ENCODE results near the gene CXCL8.

The CXCL8 gene

DNA sequence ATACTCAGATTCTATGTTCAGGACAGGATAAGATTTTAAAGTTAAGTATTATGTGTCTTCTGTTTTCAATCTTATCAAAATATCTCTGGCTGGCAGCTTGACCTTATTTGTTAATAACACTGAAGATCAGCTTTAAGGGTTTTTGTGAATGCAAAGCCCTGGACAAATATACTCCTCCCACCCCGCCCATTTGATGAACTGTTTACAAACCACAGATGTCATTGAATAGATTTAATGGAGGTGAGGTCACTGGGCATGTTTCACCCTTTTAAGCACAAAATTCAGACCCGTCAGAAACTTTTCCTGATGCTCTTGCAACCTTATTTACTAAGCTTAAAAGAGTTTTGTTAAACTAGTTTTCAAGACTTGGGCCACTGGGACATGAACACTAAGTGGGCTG lies 10.1 kb upstream of the CXCL8 start:
- H3K4me1 ChIP-seq (ENCODE audit: control insufficient read depth, insufficient read depth, low read length, poor library complexity, severe bottlenecking), result peaks cover 20% of the 10 kb centered on the region
- H3K36me3 ChIP-seq (ENCODE audit: control insufficient read depth, insufficient read depth, low read length), result no peaks in the 10 kb centered on the region
- H3K27ac ChIP-seq (ENCODE audit: low read depth, low read length, severe bottlenecking), result no peak overlapping the region
- H3K4me3 ChIP-seq (ENCODE audit: extremely low read depth, insufficient read depth, low read length, poor library complexity, severe bottlenecking), result no peak overlapping the region
- no peaks in the 10 kb centered on the region for H3K9me3 ChIP-seq (ENCODE audit: control insufficient read depth, low read length)
- WGBS, 2 experiments (ENCODE audit: insufficient coverage in 2 of 2), result no CpG with 5 or more reads among the region's 2 CpGs

DNA sequence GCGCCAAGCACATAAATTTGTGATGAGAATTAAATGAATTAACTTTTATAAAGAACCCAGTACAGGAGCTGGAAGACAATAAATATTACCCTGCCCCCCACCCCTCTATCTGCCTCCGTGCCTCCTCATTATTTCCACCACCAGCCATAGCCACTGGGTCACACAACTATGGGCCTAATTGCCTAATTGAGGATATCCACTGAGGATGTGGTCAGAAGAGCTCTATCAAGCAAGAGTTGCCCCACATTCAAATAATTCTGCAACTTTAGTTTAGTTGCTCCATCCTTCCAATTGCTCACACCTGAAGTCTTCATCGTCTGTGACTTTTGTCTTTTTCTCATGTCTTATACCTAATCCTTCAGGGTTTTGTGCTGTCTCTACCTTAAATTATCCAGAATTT lies 9.5 kb upstream of the CXCL8 start:
- peaks cover 15% of the 10 kb centered on the region for H3K4me1 ChIP-seq (ENCODE audit: control insufficient read depth, insufficient read depth, low read length, poor library complexity, severe bottlenecking)
- no peaks in the 10 kb centered on the region for H3K36me3 ChIP-seq (ENCODE audit: control insufficient read depth, insufficient read depth, low read length)
- H3K4me3 ChIP-seq (ENCODE audit: extremely low read depth, insufficient read depth, low read length, poor library complexity, severe bottlenecking), result no peak overlapping the region
- no peak overlapping the region for H3K27ac ChIP-seq (ENCODE audit: low read depth, low read length, severe bottlenecking)
- H3K9me3 ChIP-seq (ENCODE audit: control insufficient read depth, low read length), result no peaks in the 10 kb centered on the region
- 75 to 90% methylated on average over 1 of the region's 3 CpGs for WGBS, 2 experiments (ENCODE audit: insufficient coverage in 2 of 2)

DNA sequence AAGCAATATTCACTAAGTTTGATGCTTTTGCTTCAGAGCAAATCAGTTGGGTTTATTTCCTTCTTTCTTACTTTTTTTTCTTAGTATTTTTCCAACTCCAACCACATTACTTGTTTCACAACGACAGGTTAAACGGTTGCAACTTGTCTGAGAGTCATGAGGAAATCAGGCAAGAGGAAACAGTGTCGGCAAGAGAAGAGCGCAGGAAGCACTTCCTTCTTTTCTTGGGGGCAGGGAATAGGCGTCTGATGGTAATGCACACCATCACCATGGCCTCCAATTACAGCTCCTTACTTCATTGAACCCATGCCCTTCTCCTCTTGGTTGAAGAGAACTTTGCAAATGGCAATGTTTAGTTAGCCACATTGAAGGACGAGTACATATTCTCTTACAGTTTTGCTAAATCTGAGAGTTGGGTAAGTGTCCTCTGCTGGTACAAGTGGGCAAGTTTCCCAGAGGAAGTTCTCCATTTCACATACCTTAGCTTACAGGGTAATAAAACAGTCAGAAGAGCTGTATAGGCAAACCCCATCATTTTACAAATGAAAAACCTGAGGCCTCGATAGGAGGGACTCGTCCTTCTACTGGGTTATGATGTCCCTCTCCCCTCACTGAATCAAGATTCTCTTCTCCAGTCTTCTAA lies 8.3 kb upstream of the CXCL8 start:
- Histone ChIP-seq H3K27ac (ENCODE audit: low read depth, low read length, severe bottlenecking) (no peak overlapping the region), H3K36me3 (ENCODE audit: control insufficient read depth, insufficient read depth, low read length) (no peaks in the 10 kb centered on the region), H3K4me3 (ENCODE audit: extremely low read depth, insufficient read depth, low read length, poor library complexity, severe bottlenecking) (no peak overlapping the region), H3K9me3 (ENCODE audit: control insufficient read depth, low read length) (no peaks in the 10 kb centered on the region), H3K4me1 (ENCODE audit: control insufficient read depth, insufficient read depth, low read length, poor library complexity, severe bottlenecking) (peaks cover 4% of the 10 kb centered on the region)
- WGBS, 2 experiments (ENCODE audit: insufficient coverage in 2 of 2), result 92% methylated on average over 5 of the region's 8 CpGs; no CpG with 5 or more reads in 1 of the 2 experiments

- no peaks in the 10 kb centered on the region for H3K36me3 ChIP-seq (ENCODE audit: control insufficient read depth, insufficient read depth, low read length)
- H3K9me3 ChIP-seq (ENCODE audit: control insufficient read depth, low read length), result no peaks in the 10 kb centered on the region
- H3K4me3 ChIP-seq (ENCODE audit: extremely low read depth, insufficient read depth, low read length, poor library complexity, severe bottlenecking), result no peak overlapping the region
- WGBS, 2 experiments (ENCODE audit: insufficient coverage in 2 of 2), result no CpG with 5 or more reads among the region's 1 CpG
- no peak overlapping the region for H3K27ac ChIP-seq (ENCODE audit: low read depth, low read length, severe bottlenecking)
- H3K4me1 ChIP-seq (ENCODE audit: control insufficient read depth, insufficient read depth, low read length, poor library complexity, severe bottlenecking), result peaks cover 4% of the 10 kb centered on the region
Measured at GRCh38 chr4:73732759-73733431, 7.5 kb upstream of the CXCL8 start.

GRCh38 chr4:73734530-73735001 lies 5.8 kb upstream of the CXCL8 start:
- Histone ChIP-seq H3K9me3 (ENCODE audit: control insufficient read depth, low read length) (no peaks in the 10 kb centered on the region), H3K4me1 (ENCODE audit: control insufficient read depth, insufficient read depth, low read length, poor library complexity, severe bottlenecking) (peaks cover 4% of the 10 kb centered on the region), H3K36me3 (ENCODE audit: control insufficient read depth, insufficient read depth, low read length) (no peaks in the 10 kb centered on the region), H3K4me3 (ENCODE audit: extremely low read depth, insufficient read depth, low read length, poor library complexity, severe bottlenecking) (no peak overlapping the region), H3K27ac (ENCODE audit: low read depth, low read length, severe bottlenecking) (no peak overlapping the region)
- WGBS, 2 experiments (ENCODE audit: insufficient coverage in 2 of 2), result 83 to 94% methylated on average over 2 of the region's 2 CpGs

DNA sequence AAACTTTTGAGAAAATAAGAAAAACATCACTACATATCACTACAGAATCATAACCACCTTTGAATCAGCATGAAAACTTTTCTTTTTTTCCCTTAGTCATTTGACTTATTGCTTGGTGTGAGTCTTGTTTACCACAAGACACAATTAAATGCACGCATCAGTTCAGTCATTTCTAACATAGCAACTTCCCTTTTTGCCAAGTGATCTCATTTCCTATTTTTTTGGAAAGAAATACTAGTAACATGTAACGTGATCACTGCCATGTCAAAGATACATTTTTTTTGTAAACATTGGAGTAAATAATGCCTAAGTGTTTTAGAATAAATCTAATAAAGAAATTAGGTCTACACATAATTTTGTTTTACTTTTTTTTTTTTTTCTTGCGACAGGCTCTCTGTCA lies 5.1 kb upstream of the CXCL8 start:
- Histone ChIP-seq H3K4me3 (ENCODE audit: extremely low read depth, insufficient read depth, low read length, poor library complexity, severe bottlenecking) (no peak overlapping the region), H3K27ac (ENCODE audit: low read depth, low read length, severe bottlenecking) (no peak overlapping the region), H3K4me1 (ENCODE audit: control insufficient read depth, insufficient read depth, low read length, poor library complexity, severe bottlenecking) (peaks cover 3% of the 10 kb centered on the region), H3K9me3 (ENCODE audit: control insufficient read depth, low read length) (no peaks in the 10 kb centered on the region), H3K36me3 (ENCODE audit: control insufficient read depth, insufficient read depth, low read length) (no peaks in the 10 kb centered on the region)
- WGBS, 2 experiments (ENCODE audit: insufficient coverage in 2 of 2), result 100% methylated on average over 1 of the region's 3 CpGs; no CpG with 5 or more reads in 1 of the 2 experiments

DNA sequence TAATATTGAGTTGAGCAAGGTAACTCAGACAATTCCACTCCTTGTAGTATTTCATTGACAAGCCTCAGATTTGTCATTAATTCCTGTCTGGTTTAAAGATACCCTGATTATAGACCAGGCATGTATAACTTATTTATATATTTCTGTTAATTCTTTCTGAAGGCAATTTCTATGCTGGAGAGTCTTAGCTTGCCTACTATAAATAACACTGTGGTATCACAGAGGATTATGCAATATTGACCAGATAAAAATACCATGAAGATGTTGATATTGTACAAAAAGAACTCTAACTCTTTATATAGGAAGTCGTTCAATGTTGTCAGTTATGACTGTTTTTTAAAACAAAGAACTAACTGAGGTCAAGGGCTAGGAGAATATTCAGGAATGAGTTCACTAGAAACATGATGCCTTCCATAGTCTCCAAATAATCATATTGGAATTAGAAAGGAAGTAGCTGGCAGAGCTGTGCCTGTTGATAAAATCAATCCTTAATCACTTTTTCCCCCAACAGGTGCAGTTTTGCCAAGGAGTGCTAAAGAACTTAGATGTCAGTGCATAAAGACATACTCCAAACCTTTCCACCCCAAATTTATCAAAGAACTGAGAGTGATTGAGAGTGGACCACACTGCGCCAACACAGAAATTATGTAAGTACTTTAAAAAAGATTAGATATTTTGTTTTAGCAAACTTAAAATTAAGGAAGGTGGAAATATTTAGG lies 821 bp downstream of the CXCL8 start:
- no peak overlapping the region for H3K27ac ChIP-seq (ENCODE audit: low read depth, low read length, severe bottlenecking)
- WGBS, 2 experiments (ENCODE audit: insufficient coverage in 2 of 2), result no CpG with 5 or more reads among the region's 2 CpGs
- H3K9me3 ChIP-seq (ENCODE audit: control insufficient read depth, low read length), result no peaks in the 10 kb centered on the region

GRCh38 chr4:73741750-73742489 lies 1.6 kb downstream of the CXCL8 start:
- no CpG with 5 or more reads among the region's 1 CpG for WGBS, 2 experiments (ENCODE audit: insufficient coverage in 2 of 2)
- H3K4me1 ChIP-seq (ENCODE audit: control insufficient read depth, insufficient read depth, low read length, poor library complexity, severe bottlenecking), result no peaks in the 10 kb centered on the region
- no peak overlapping the region for H3K27ac ChIP-seq (ENCODE audit: low read depth, low read length, severe bottlenecking)
- H3K4me3 ChIP-seq (ENCODE audit: extremely low read depth, insufficient read depth, low read length, poor library complexity, severe bottlenecking), result no peak overlapping the region
- H3K9me3 ChIP-seq (ENCODE audit: control insufficient read depth, low read length), result no peaks in the 10 kb centered on the region
- no peaks in the 10 kb centered on the region for H3K36me3 ChIP-seq (ENCODE audit: control insufficient read depth, insufficient read depth, low read length)

More for the DNA sequence above, 821 bp downstream of the CXCL8 start:
- H3K4me3 ChIP-seq (ENCODE audit: extremely low read depth, insufficient read depth, low read length, poor library complexity, severe bottlenecking), result no peak overlapping the region
- H3K36me3 ChIP-seq (ENCODE audit: control insufficient read depth, insufficient read depth, low read length), result no peaks in the 10 kb centered on the region
- no peaks in the 10 kb centered on the region for H3K4me1 ChIP-seq (ENCODE audit: control insufficient read depth, insufficient read depth, low read length, poor library complexity, severe bottlenecking)

DNA sequence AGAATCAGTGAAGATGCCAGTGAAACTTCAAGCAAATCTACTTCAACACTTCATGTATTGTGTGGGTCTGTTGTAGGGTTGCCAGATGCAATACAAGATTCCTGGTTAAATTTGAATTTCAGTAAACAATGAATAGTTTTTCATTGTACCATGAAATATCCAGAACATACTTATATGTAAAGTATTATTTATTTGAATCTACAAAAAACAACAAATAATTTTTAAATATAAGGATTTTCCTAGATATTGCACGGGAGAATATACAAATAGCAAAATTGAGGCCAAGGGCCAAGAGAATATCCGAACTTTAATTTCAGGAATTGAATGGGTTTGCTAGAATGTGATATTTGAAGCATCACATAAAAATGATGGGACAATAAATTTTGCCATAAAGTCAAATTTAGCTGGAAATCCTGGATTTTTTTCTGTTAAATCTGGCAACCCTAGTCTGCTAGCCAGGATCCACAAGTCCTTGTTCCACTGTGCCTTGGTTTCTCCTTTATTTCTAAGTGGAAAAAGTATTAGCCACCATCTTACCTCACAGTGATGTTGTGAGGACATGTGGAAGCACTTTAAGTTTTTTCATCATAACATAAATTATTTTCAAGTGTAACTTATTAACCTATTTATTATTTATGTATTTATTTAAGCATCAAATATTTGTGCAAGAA lies 2.3 kb downstream of the CXCL8 start:
- H3K36me3 ChIP-seq (ENCODE audit: control insufficient read depth, insufficient read depth, low read length), result no peaks in the 10 kb centered on the region
- H3K4me3 ChIP-seq (ENCODE audit: extremely low read depth, insufficient read depth, low read length, poor library complexity, severe bottlenecking), result no peak overlapping the region
- H3K9me3 ChIP-seq (ENCODE audit: control insufficient read depth, low read length), result no peaks in the 10 kb centered on the region
- no peaks in the 10 kb centered on the region for H3K4me1 ChIP-seq (ENCODE audit: control insufficient read depth, insufficient read depth, low read length, poor library complexity, severe bottlenecking)
- 92% methylated on average over 2 of the region's 2 CpGs; no CpG with 5 or more reads in 1 of the 2 experiments for WGBS, 2 experiments (ENCODE audit: insufficient coverage in 2 of 2)
- no peak overlapping the region for H3K27ac ChIP-seq (ENCODE audit: low read depth, low read length, severe bottlenecking)

GRCh38 chr4:73743281-73743680 lies 2.9 kb downstream of the CXCL8 start:
- no CpG with 5 or more reads among the region's 1 CpG for WGBS, 2 experiments (ENCODE audit: insufficient coverage in 2 of 2)
- H3K9me3 ChIP-seq (ENCODE audit: control insufficient read depth, low read length), result no peaks in the 10 kb centered on the region
- H3K4me3 ChIP-seq (ENCODE audit: extremely low read depth, insufficient read depth, low read length, poor library complexity, severe bottlenecking), result no peak overlapping the region
- H3K27ac ChIP-seq (ENCODE audit: low read depth, low read length, severe bottlenecking), result no peak overlapping the region
- no peaks in the 10 kb centered on the region for H3K36me3 ChIP-seq (ENCODE audit: control insufficient read depth, insufficient read depth, low read length)
- no peaks in the 10 kb centered on the region for H3K4me1 ChIP-seq (ENCODE audit: control insufficient read depth, insufficient read depth, low read length, poor library complexity, severe bottlenecking)
